DOHH2 (cell line): ENCODE results near the gene TMEM54.

Source experiments
- CTCF ChIP-seq: fragments of 200-600 bp; sonication (generic); IDR thresholded peaks from one replicate; pipeline ENCODE4 v1.5.1; 2014; ENCODE audit warnings: antibody characterized with exemption, mild to moderate bottlenecking, low read depth, low read length; ENCODE audit not compliant: poor library complexity, severe bottlenecking
- EZH2phosphoT487 ChIP-seq: fragments of 200-600 bp; sonication (generic); IDR thresholded peaks from 2 replicates; pipeline ENCODE4 v1.6.1; 2017; ENCODE audit warnings: borderline replicate concordance, mild to moderate bottlenecking, antibody characterized with exemption, low read length, moderate library complexity, mixed read lengths

GRCh38 chr1:32947669-32948389 lies 46.6 kb upstream of the TMEM54 start:
- TF ChIP-seq EZH2phosphoT487 (no peak), CTCF (no peak)
